H9 (cell line): ENCODE data around the gene LRRC8E. TPM values are rescaled to one million over a fixed set of nuclear protein-coding genes. Genes with fewer than 3 reads are reported as not detected.

Experiments used
- DNase-seq: peaks from one replicate; pipeline ENCODE4 v3.0.0-alpha.2; 2017
- H2AFZ ChIP-seq: one replicate; pipeline ENCODE4 v1.6.1; 2013; ENCODE audit warnings: mild to moderate bottlenecking, low read length, control low read depth, moderate library complexity
- H2AK5ac ChIP-seq: 2 replicates; pipeline ENCODE4 v1.6.1; 2013; ENCODE audit warnings: low read length, control low read depth, mixed read lengths; ENCODE audit not compliant: insufficient read length
- H2BK120ac ChIP-seq: one replicate; pipeline ENCODE4 v1.6.1; 2013; ENCODE audit warnings: low read depth, mild to moderate bottlenecking, low read length, control low read depth, inconsistent platforms; ENCODE audit not compliant: poor library complexity, severe bottlenecking
- H2BK12ac ChIP-seq: 2 replicates; pipeline ENCODE4 v1.6.1; 2013; ENCODE audit warnings: low read length, control low read depth, mixed read lengths, low read depth; ENCODE audit not compliant: insufficient read length
- H2BK15ac ChIP-seq: 2 replicates; pipeline ENCODE4 v1.6.1; 2013; ENCODE audit warnings: low read depth, low read length, control low read depth
- H2BK20ac ChIP-seq: one replicate; pipeline ENCODE4 v1.6.1; 2013; ENCODE audit warnings: low read depth, mild to moderate bottlenecking, low read length, control low read depth, inconsistent platforms; ENCODE audit not compliant: poor library complexity, severe bottlenecking
- H2BK5ac ChIP-seq: 2 replicates; pipeline ENCODE4 v1.6.1; 2013; ENCODE audit warnings: low read length, control low read depth, mixed read lengths; ENCODE audit not compliant: insufficient read length
- H3K14ac ChIP-seq: 2 replicates; pipeline ENCODE4 v1.6.1; 2013; ENCODE audit warnings: low read length, control low read depth; ENCODE audit not compliant: insufficient read depth
- H3K18ac ChIP-seq: 2 replicates; pipeline ENCODE4 v1.6.1; 2013; ENCODE audit warnings: low read depth, mild to moderate bottlenecking, mixed read lengths, low read length, control low read depth; ENCODE audit not compliant: insufficient read length
- H3K23ac ChIP-seq: 2 replicates; pipeline ENCODE4 v1.6.1; 2013; ENCODE audit warnings: low read length, control low read depth, mixed read lengths, low read depth; ENCODE audit not compliant: insufficient read length
- H3K23me2 ChIP-seq: 2 replicates; pipeline ENCODE4 v1.6.1; 2013; ENCODE audit warnings: low read depth, mild to moderate bottlenecking, mixed read lengths, low read length, control low read depth; ENCODE audit not compliant: insufficient read length, poor library complexity, severe bottlenecking
- H3K27ac ChIP-seq: 2 replicates; pipeline ENCODE4 v1.5.1; 2013; ENCODE audit warnings: low read length, control low read depth, mixed read lengths, low read depth; ENCODE audit not compliant: insufficient read length
- H3K27me3 ChIP-seq: 2 replicates; pipeline ENCODE4 v1.6.1; 2013; ENCODE audit warnings: low read length, control low read depth, inconsistent platforms; ENCODE audit not compliant: insufficient read depth
- H3K4ac ChIP-seq: 2 replicates; pipeline ENCODE4 v1.6.1; 2013; ENCODE audit warnings: low read depth, mild to moderate bottlenecking, control low read depth, inconsistent platforms, low read length, moderate library complexity
- H3K4me1 ChIP-seq: 2 replicates; pipeline ENCODE4 v1.6.1; 2013; ENCODE audit warnings: low read length, control low read depth, inconsistent platforms; ENCODE audit not compliant: insufficient read depth
- H3K4me2 ChIP-seq: 2 replicates; pipeline ENCODE4 v1.6.1; 2013; ENCODE audit warnings: low read length, control low read depth, mixed read lengths; ENCODE audit not compliant: insufficient read length, insufficient read depth
- H3K56ac ChIP-seq: 2 replicates; pipeline ENCODE4 v1.6.1; 2013; ENCODE audit warnings: low read depth, mild to moderate bottlenecking, mixed read lengths, low read length, control low read depth; ENCODE audit not compliant: insufficient read length
- H3K79me1 ChIP-seq: 2 replicates; pipeline ENCODE4 v1.6.1; 2013; ENCODE audit warnings: low read depth, mild to moderate bottlenecking, moderate library complexity, low read length, control low read depth, inconsistent platforms; ENCODE audit not compliant: insufficient read depth, poor library complexity, severe bottlenecking
- H3K79me2 ChIP-seq: 2 replicates; pipeline ENCODE4 v1.6.1; 2013; ENCODE audit warnings: low read length, control low read depth, inconsistent platforms; ENCODE audit not compliant: insufficient read depth
- H3K9ac ChIP-seq: 2 replicates; pipeline ENCODE4 v1.6.1; 2013; ENCODE audit warnings: low read length, control low read depth, mixed read lengths; ENCODE audit not compliant: insufficient read length; ENCODE audit errors: extremely low read depth
- H3K9me3 ChIP-seq: one replicate; pipeline ENCODE4 v1.6.1; 2013; ENCODE audit warnings: low read depth, low read length, inconsistent platforms; ENCODE audit not compliant: control insufficient read depth
- H3T11ph ChIP-seq: one replicate; pipeline ENCODE4 v1.6.1; 2013; ENCODE audit warnings: mild to moderate bottlenecking, low read length, control low read depth, inconsistent platforms
- H4K20me1 ChIP-seq: one replicate; pipeline ENCODE4 v1.6.1; 2013; ENCODE audit not compliant: control insufficient read depth, insufficient read length, insufficient read depth
- H4K5ac ChIP-seq: 2 replicates; pipeline ENCODE4 v1.6.1; 2013; ENCODE audit warnings: low read depth, mild to moderate bottlenecking, mixed read lengths, low read length, control low read depth; ENCODE audit not compliant: insufficient read length
- H4K8ac ChIP-seq: replicated peaks from 2 replicates; pipeline ENCODE4 v1.6.1; 2013; ENCODE audit warnings: low read length, control low read depth, mixed read lengths, low read depth; ENCODE audit not compliant: insufficient read length
- H4K91ac ChIP-seq: 2 replicates; pipeline ENCODE4 v1.6.1; 2013; ENCODE audit warnings: low read depth, mild to moderate bottlenecking, moderate library complexity, mixed read lengths, low read length, control low read depth; ENCODE audit not compliant: insufficient read length
- H3K27ac Mint-ChIP-seq, 3 experiments: 2 replicates in 2 of 3; 3 replicates in 1 of 3; pipeline ENCODE4 v1.8.0; 2020 to 2021; ENCODE audit warnings: mixed read lengths in 3 of 3, mild to moderate bottlenecking in 1 of 3, moderate library complexity in 1 of 3
- H3K27me3 Mint-ChIP-seq: 2 replicates; pipeline ENCODE4 v1.8.0; 2021; ENCODE audit warnings: low read depth, mild to moderate bottlenecking, moderate library complexity, mixed read lengths
- H3K36me3 Mint-ChIP-seq, 3 experiments: 2 replicates in 2 of 3; 3 replicates in 1 of 3; pipeline ENCODE4 v1.8.0; 2020 to 2021; ENCODE audit warnings: low read depth in 3 of 3, mixed read lengths in 3 of 3; ENCODE audit not compliant: insufficient read depth in 1 of 3
- H3K4me1 Mint-ChIP-seq, 2 experiments: 2 replicates each; pipeline ENCODE4 v1.8.0; 2020; ENCODE audit warnings: mixed read lengths in 2 of 2
- H3K4me3 Mint-ChIP-seq, 2 experiments: 2 replicates in 1 of 2; 3 replicates in 1 of 2; pipeline ENCODE4 v1.8.0; 2020 to 2021; ENCODE audit warnings: mild to moderate bottlenecking in 2 of 2, mixed read lengths in 2 of 2, moderate library complexity in 1 of 2
- H3K9me3 Mint-ChIP-seq, 2 experiments: 2 replicates in 1 of 2; 3 replicates in 1 of 2; pipeline ENCODE4 v1.8.0; 2020; ENCODE audit warnings: mild to moderate bottlenecking in 2 of 2, mixed read lengths in 2 of 2, moderate library complexity in 1 of 2
- WGBS: extraction: QIAGEN DNeasy Blood & Tissue Kit; methylation state at CpG from one replicate; pipeline ENCODE4 v1.1.7; 2013; ENCODE audit warnings: missing lambda C conversion rate, low lambda C conversion rate, mixed read lengths; ENCODE audit not compliant: insufficient read length; ENCODE audit errors: extremely low coverage; 5-methylcytosine and 5-hydroxymethylcytosine counted together
- total RNA-seq: library from RNA; stranded (reverse); gene quantifications from 2 replicates; pipeline ENCODE4 v1.2.1, GENCODE V29; 2021
- TF ChIP-seq, protein P1 (sequence below): fragments of 200-600 bp; sonication (generic); conservative IDR thresholded peaks from 3 replicates; pipeline ENCODE4 v1.8.0; 2021; ENCODE audit warnings: antibody characterized with exemption, mild to moderate bottlenecking

The LRRC8E gene
- total RNA-seq, 1 experiment from 2014 or later = 4.8 TPM

DNA sequence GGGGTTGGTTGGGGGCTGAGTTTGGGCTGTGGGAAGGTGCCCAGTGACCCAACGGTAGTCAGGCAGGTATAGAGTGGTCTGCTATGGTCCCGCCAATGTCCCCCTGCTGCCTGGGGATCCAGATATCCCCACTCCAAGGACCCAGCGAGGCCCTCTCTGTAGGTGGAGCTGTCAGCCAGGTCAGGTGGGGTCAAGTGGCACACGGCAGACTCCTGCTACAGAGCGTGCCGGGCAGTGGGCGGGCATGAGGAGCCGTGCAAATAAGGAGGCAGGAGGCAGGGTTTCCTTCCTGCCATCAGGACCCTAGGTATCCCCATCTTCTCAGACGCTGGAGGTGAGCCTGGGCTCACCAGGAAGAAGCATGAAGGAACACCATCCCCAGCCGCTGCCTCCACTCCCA lies 43.4 kb upstream of the LRRC8E start:
- H3K14ac ChIP-seq = no peak overlapping the region
- no peak overlapping the region for H2BK12ac ChIP-seq
- no peaks in the 10 kb centered on the region for H3K4me1 ChIP-seq
- H3K4me1 Mint-ChIP-seq = no peaks in the 10 kb centered on the region
- WGBS = no CpG with 5 or more reads among the region's 10 CpGs
- no peak overlapping the region for H3K27ac ChIP-seq
- no peaks in the 10 kb centered on the region for H3K9me3 ChIP-seq
- H3K27ac Mint-ChIP-seq = no peak overlapping the region; a peak in 1 of 7 replicates
- H2BK120ac ChIP-seq = no peak overlapping the region
- H4K91ac ChIP-seq = no peak overlapping the region
- no peak overlapping the region for H3K4me3 Mint-ChIP-seq
- H3K9me3 Mint-ChIP-seq = peaks cover 0 to 3% of the 10 kb centered on the region in 2 experiments; a peak in 1 of 5 replicates
- H3K56ac ChIP-seq = no peak overlapping the region
- no peak overlapping the region for H2BK5ac ChIP-seq
- H3K4me2 ChIP-seq = no peak overlapping the region
- H3K23me2 ChIP-seq = no peaks in the 10 kb centered on the region
- no peak overlapping the region for H2AFZ ChIP-seq
- no peak overlapping the region for H3K23ac ChIP-seq
- peaks cover 15% of the 10 kb centered on the region for H3K27me3 Mint-ChIP-seq
- H3T11ph ChIP-seq = no peak overlapping the region
- no peaks in the 10 kb centered on the region for H3K36me3 Mint-ChIP-seq
- no peaks in the 10 kb centered on the region for H3K79me2 ChIP-seq
- H4K8ac ChIP-seq = no peak overlapping the region
- no peaks in the 10 kb centered on the region for H3K79me1 ChIP-seq
- H4K20me1 ChIP-seq = peaks cover 5% of the 10 kb centered on the region
- H4K5ac ChIP-seq = no peak overlapping the region
- no peak overlapping the region for H3K9ac ChIP-seq
- H3K27me3 ChIP-seq = no peaks in the 10 kb centered on the region
- no peak overlapping the region for H3K18ac ChIP-seq
- H2BK15ac ChIP-seq = no peak overlapping the region
- DNase-seq = peak; percentile 21
- TF ChIP-seq, protein P1, sequence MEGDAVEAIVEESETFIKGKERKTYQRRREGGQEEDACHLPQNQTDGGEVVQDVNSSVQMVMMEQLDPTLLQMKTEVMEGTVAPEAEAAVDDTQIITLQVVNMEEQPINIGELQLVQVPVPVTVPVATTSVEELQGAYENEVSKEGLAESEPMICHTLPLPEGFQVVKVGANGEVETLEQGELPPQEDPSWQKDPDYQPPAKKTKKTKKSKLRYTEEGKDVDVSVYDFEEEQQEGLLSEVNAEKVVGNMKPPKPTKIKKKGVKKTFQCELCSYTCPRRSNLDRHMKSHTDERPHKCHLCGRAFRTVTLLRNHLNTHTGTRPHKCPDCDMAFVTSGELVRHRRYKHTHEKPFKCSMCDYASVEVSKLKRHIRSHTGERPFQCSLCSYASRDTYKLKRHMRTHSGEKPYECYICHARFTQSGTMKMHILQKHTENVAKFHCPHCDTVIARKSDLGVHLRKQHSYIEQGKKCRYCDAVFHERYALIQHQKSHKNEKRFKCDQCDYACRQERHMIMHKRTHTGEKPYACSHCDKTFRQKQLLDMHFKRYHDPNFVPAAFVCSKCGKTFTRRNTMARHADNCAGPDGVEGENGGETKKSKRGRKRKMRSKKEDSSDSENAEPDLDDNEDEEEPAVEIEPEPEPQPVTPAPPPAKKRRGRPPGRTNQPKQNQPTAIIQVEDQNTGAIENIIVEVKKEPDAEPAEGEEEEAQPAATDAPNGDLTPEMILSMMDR = no peak
- H2AK5ac ChIP-seq = no peak overlapping the region
- H2BK20ac ChIP-seq = no peak overlapping the region
- no peak overlapping the region for H3K4ac ChIP-seq
